DOHH2 (cell line): ENCODE measurements around the gene OR2AG1.
A peak's percentile ranks its signal among the peaks of the same experiment; 100 is the strongest.

Experiments
- H3F3A ChIP-seq: fragments of 200-600 bp; sonication (generic), shearing (Covaris generic); 2 replicates; pipeline ENCODE4 v1.6.0; 2016; ENCODE audit warnings: antibody characterized with exemption, mild to moderate bottlenecking; ENCODE audit not compliant: control insufficient read depth, insufficient read depth
- H3K27ac ChIP-seq: fragments of 200-600 bp; sonication (generic); 2 replicates; pipeline ENCODE4 v1.5.1; 2014; ENCODE audit warnings: low read depth, mild to moderate bottlenecking, low read length, moderate library complexity
- H3K27me3 ChIP-seq: fragments of 200-600 bp; sonication (generic); 2 replicates; pipeline ENCODE4 v1.6.1; 2014; ENCODE audit warnings: mild to moderate bottlenecking, low read length, mixed read lengths; ENCODE audit not compliant: control insufficient read depth
- H3K36me3 ChIP-seq: fragments of 200-600 bp; sonication (generic); 2 replicates; pipeline ENCODE4 v1.6.1; 2014; ENCODE audit warnings: mild to moderate bottlenecking, low read length, moderate library complexity, mixed read lengths; ENCODE audit not compliant: control insufficient read depth
- H3K4me1 ChIP-seq: fragments of 200-600 bp; sonication (generic); 2 replicates; pipeline ENCODE4 v1.6.1; 2014; ENCODE audit warnings: mild to moderate bottlenecking, low read length, mixed read lengths; ENCODE audit not compliant: control insufficient read depth
- H3K4me2 ChIP-seq: fragments of 200-600 bp; sonication (generic); 2 replicates; pipeline ENCODE4 v1.6.0; 2014; ENCODE audit warnings: mild to moderate bottlenecking, low read length, moderate library complexity
- H3K4me3 ChIP-seq: fragments of 200-600 bp; sonication (generic); 2 replicates; pipeline ENCODE4 v1.5.1; 2014; ENCODE audit warnings: mild to moderate bottlenecking, low read length, mixed read lengths
- H3K79me2 ChIP-seq: fragments of 200-600 bp; sonication (generic); 2 replicates; pipeline ENCODE4 v1.6.1; 2014; ENCODE audit warnings: mild to moderate bottlenecking, low read length, mixed read lengths; ENCODE audit not compliant: control insufficient read depth
- H3K9me2 ChIP-seq: fragments of 200-600 bp; sonication (generic); replicated peaks from 2 replicates; pipeline ENCODE4 v1.6.1; 2014; ENCODE audit warnings: mild to moderate bottlenecking, low read length, mixed read lengths; ENCODE audit not compliant: control insufficient read depth
- H3K9me3 ChIP-seq: fragments of 200-600 bp; sonication (generic); 2 replicates; pipeline ENCODE4 v1.6.1; 2014; ENCODE audit warnings: antibody characterized with exemption, low read length, mixed read lengths; ENCODE audit not compliant: control insufficient read depth, insufficient read depth
- H4K20me1 ChIP-seq: fragments of 200-600 bp; sonication (generic); 2 replicates; pipeline ENCODE4 v1.6.0; 2014; ENCODE audit warnings: low read depth, mild to moderate bottlenecking, antibody characterized with exemption, low read length, moderate library complexity; ENCODE audit not compliant: control insufficient read depth, insufficient read depth
- EZH2phosphoT487 ChIP-seq: fragments of 200-600 bp; sonication (generic); IDR thresholded peaks from 2 replicates; pipeline ENCODE4 v1.6.1; 2017; ENCODE audit warnings: borderline replicate concordance, mild to moderate bottlenecking, antibody characterized with exemption, low read length, moderate library complexity, mixed read lengths
- TF ChIP-seq, protein P1 (sequence below): fragments of 200-600 bp; sonication (generic); IDR thresholded peaks from one replicate; pipeline ENCODE4 v1.5.1; 2014; ENCODE audit warnings: antibody characterized with exemption, mild to moderate bottlenecking, low read depth, low read length; ENCODE audit not compliant: poor library complexity, severe bottlenecking

Gene OR2AG1

DNA sequence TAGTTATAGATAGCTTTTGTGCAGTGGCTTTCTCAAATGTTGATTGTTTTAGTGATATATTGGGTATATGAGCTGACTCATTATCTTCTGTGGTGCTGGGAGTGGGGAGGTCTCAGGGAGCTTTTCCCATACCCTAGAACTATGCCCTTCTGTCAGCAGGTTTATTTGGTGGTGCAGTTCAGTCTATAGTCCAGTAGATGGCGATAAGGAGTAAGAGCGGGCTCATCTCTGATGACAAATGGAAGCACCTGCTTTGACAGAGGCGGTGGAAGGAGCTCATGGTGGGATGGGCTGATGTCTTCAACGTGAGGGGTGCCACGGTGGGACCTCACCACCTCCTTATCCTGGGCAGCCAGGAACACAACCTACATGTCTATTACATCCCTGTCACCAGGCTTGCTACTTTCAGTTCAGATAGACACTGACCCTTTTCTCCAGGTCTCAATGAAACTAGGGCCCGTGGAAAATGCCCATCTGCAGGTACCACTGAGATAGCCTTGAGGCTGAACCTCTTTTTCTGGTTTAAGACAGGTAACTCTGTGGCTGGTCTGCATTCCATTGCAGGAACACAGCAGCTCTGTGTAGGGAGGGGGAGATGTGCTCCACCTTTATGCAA, 29.7 kb downstream of the OR2AG1 start:
- no peak for TF ChIP-seq EZH2phosphoT487
- TF ChIP-seq, protein P1, sequence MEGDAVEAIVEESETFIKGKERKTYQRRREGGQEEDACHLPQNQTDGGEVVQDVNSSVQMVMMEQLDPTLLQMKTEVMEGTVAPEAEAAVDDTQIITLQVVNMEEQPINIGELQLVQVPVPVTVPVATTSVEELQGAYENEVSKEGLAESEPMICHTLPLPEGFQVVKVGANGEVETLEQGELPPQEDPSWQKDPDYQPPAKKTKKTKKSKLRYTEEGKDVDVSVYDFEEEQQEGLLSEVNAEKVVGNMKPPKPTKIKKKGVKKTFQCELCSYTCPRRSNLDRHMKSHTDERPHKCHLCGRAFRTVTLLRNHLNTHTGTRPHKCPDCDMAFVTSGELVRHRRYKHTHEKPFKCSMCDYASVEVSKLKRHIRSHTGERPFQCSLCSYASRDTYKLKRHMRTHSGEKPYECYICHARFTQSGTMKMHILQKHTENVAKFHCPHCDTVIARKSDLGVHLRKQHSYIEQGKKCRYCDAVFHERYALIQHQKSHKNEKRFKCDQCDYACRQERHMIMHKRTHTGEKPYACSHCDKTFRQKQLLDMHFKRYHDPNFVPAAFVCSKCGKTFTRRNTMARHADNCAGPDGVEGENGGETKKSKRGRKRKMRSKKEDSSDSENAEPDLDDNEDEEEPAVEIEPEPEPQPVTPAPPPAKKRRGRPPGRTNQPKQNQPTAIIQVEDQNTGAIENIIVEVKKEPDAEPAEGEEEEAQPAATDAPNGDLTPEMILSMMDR = peak; percentile 86
- no peaks in the 10 kb centered on the region for H3K9me3 ChIP-seq
- no peak overlapping the region for H3K27ac ChIP-seq
- H3K4me1 ChIP-seq = no peaks in the 10 kb centered on the region
- no peaks in the 10 kb centered on the region for H3K9me2 ChIP-seq
- no peaks in the 10 kb centered on the region for H3K27me3 ChIP-seq
- H4K20me1 ChIP-seq = no peaks in the 10 kb centered on the region
- no peak overlapping the region for H3K4me3 ChIP-seq
- H3K4me2 ChIP-seq = no peak overlapping the region
- no peaks in the 10 kb centered on the region for H3F3A ChIP-seq
- H3K36me3 ChIP-seq = no peaks in the 10 kb centered on the region
- no peaks in the 10 kb centered on the region for H3K79me2 ChIP-seq

DNA sequence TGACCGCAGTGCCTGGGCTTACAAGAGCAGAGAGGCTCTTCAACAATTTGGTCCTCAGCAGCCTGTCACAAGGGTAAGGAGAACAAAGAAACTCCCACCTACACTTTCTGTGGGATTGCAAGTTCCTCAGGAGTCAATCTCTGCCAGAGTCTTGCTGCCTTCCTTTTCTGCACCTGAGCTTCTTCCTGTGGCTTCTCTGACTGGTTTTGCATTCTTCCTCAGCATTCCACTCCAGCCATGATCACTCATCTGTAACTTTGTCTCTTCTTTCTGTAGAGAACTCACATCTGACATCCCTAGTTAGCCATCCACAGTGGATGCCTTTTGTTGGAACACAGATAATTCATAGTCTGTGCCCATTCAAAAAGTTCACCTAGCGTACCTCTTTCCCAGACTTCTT, 30.8 kb downstream of the OR2AG1 start:
- no peaks in the 10 kb centered on the region for H4K20me1 ChIP-seq
- H3K36me3 ChIP-seq = no peaks in the 10 kb centered on the region
- H3F3A ChIP-seq = no peaks in the 10 kb centered on the region
- peaks cover 5% of the 10 kb centered on the region; the same call in 1 of the 2 replicates for H3K9me3 ChIP-seq
- no peaks in the 10 kb centered on the region for H3K4me1 ChIP-seq
- no peaks in the 10 kb centered on the region for H3K9me2 ChIP-seq
- H3K4me3 ChIP-seq = no peak overlapping the region
- no peak overlapping the region for H3K4me2 ChIP-seq
- TF ChIP-seq, protein P1 = no peak
- TF ChIP-seq EZH2phosphoT487 = no peak
- no peak overlapping the region for H3K27ac ChIP-seq
- no peaks in the 10 kb centered on the region for H3K27me3 ChIP-seq
- H3K79me2 ChIP-seq = no peaks in the 10 kb centered on the region

- no peaks in the 10 kb centered on the region for H3K4me1 ChIP-seq
- H3F3A ChIP-seq = no peaks in the 10 kb centered on the region
- no peaks in the 10 kb centered on the region for H3K79me2 ChIP-seq
- H3K9me3 ChIP-seq = peaks cover 5% of the 10 kb centered on the region
- H3K27me3 ChIP-seq = no peaks in the 10 kb centered on the region
- no peaks in the 10 kb centered on the region for H4K20me1 ChIP-seq
- H3K27ac ChIP-seq = no peak overlapping the region
- H3K36me3 ChIP-seq = no peaks in the 10 kb centered on the region
- H3K4me2 ChIP-seq = no peak overlapping the region
- no peaks in the 10 kb centered on the region for H3K9me2 ChIP-seq
- TF ChIP-seq, protein P1 = no peak
- TF ChIP-seq EZH2phosphoT487 = no peak
- H3K4me3 ChIP-seq = no peak overlapping the region
Measured at GRCh38 chr11:6817694-6818093, 34.9 kb downstream of the OR2AG1 start.

DNA sequence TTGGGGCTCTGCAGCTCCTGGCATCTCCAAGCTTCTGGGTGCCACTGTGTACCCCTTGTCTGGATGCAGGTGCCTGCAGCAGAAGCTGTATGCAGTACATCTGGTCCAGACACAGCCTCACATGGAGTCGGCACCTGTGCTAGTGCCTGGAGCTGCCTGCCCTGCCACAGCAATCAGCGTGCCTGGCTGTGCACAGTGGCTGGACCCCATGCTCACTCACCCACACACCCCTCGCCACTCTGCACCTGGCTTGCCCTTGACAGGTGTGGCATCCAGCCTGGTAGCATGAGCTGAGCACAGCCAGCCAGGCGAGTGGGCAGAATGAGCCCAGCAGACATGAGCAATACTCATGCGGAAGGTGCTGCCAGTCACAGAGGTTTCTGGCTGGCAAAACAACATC, 36.1 kb downstream of the OR2AG1 start:
- Histone ChIP-seq H3K4me3 (no peak overlapping the region), H3K9me2 (no peaks in the 10 kb centered on the region), H3K27ac (no peak overlapping the region), H3K4me1 (no peaks in the 10 kb centered on the region), H3F3A (no peaks in the 10 kb centered on the region), H3K27me3 (no peaks in the 10 kb centered on the region), H3K9me3 (peaks cover 5% of the 10 kb centered on the region), H3K79me2 (no peaks in the 10 kb centered on the region), H4K20me1 (no peaks in the 10 kb centered on the region), H3K36me3 (no peaks in the 10 kb centered on the region), H3K4me2 (no peak overlapping the region)
- TF ChIP-seq, protein P1 = no peak
- no peak for TF ChIP-seq EZH2phosphoT487
